NCI-H2081 (cell line): ENCODE data around the gene NOL12.
A peak's percentile ranks its signal among the peaks of the same experiment; 100 is the strongest.

Experiments
- DNase-seq, 2 experiments: peaks; one replicate each; lab custom pipeline; 2025; lab: John Stamatoyannopoulos, UW

NOL12 gene

GRCh38 chr22:37659066-37659896, 26.9 kb upstream of the NOL12 start:
- peak in 1 of 2 experiments; percentile 16 for DNase-seq

GRCh38 chr22:37659897-37660708, 26.0 kb upstream of the NOL12 start:
- DNase-seq = no peak

- no peak for DNase-seq
Measured at GRCh38 chr22:37660709-37661045, 25.5 kb upstream of the NOL12 start.

GRCh38 chr22:37661160-37661924, 24.8 kb upstream of the NOL12 start:
- DNase-seq = peak; percentile 13 to 65

- no peak for DNase-seq
Measured at GRCh38 chr22:37662039-37662438, 24.1 kb upstream of the NOL12 start.

- DNase-seq = no peak
Measured at GRCh38 chr22:37663521-37664140, 22.5 kb upstream of the NOL12 start.

GRCh38 chr22:37664249-37665101, 21.7 kb upstream of the NOL12 start:
- DNase-seq = no peak

GRCh38 chr22:37665487-37665886, 20.7 kb upstream of the NOL12 start:
- no peak for DNase-seq

- no peak for DNase-seq
Measured at GRCh38 chr22:37669586-37669985, 16.6 kb upstream of the NOL12 start.

GRCh38 chr22:37672206-37672919, 13.8 kb upstream of the NOL12 start:
- no peak for DNase-seq

- DNase-seq = no peak
Measured at GRCh38 chr22:37672920-37673455, 13.2 kb upstream of the NOL12 start.

GRCh38 chr22:37674248-37674647, 11.9 kb upstream of the NOL12 start:
- DNase-seq = no peak

- DNase-seq = peak; percentile 38 to 65
Measured at GRCh38 chr22:37674951-37675929, 10.9 kb upstream of the NOL12 start, which contains the start of gene LGALS1. LGALS1 (plus strand) TSS chr22:37675636; CDS start chr22:37675703, 67 bp downstream.

GRCh38 chr22:37675930-37676735, 10.0 kb upstream of the NOL12 start:
- no peak for DNase-seq

- peak; percentile 69 to 77 for DNase-seq
Measured at GRCh38 chr22:37676736-37677492, 9.2 kb upstream of the NOL12 start.

- DNase-seq = no peak
Measured at GRCh38 chr22:37677493-37677974, 8.6 kb upstream of the NOL12 start.

GRCh38 chr22:37678372-37678771, 7.8 kb upstream of the NOL12 start:
- DNase-seq = no peak
